ENCODE measurements around the gene RFT1.

DNA sequence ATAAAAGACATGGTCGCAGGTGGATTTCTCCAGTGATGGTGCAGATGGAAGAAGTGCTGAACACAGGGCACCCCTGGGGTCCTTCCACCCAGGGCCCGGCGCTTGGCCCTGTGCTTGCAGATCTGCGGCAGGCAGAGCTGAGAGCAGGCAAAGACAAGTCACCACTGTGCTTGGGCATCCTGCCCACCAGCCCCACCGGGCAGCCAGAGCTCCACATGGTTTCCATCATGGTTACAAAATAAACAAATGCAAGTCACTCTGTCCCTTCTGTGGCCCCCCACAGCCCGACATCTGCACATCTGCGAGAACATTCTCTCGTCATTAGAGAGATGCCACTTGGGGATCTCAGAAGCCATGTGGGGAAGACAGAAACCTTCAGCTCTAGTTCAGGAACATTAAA lies 46.7 kb downstream of the RFT1 start:
- TF ChIP-seq CTCF (IDR thresholded peaks at IDR 0.05), result no peak
- TF ChIP-seq POLR2A (IDR thresholded peaks at IDR 0.05), result no peak
